Bronchial epithelial cell (primary cell): Measurements from ENCODE around the gene TSPAN18. TPM values are rescaled to one million over a fixed set of nuclear protein-coding genes. Genes with fewer than 3 reads are reported as not detected.
A peak's percentile ranks its signal among the peaks of the same experiment; 100 is the strongest.

Experiments used
- DNase-seq: peaks from one replicate; pipeline ENCODE4 v3.0.0-alpha.2; 2010; ENCODE audit warnings: low read depth
- FAIRE-seq: peaks from 2 replicates; lab custom pipeline; 2011; peaks lifted over from hg19 to GRCh38; lab: Jason Lieb, UNC
- H3K27me3 ChIP-seq: 2 replicates; pipeline ENCODE4 v1.5.1; 2011; ENCODE audit warnings: low read length; ENCODE audit not compliant: control insufficient read depth, insufficient read depth
- H3K36me3 ChIP-seq: 2 replicates; pipeline ENCODE4 v1.5.1; 2011; ENCODE audit warnings: low read length; ENCODE audit not compliant: control insufficient read depth, insufficient read depth
- H3K4me3 ChIP-seq: 2 replicates; pipeline ENCODE4 v1.5.1; 2011; ENCODE audit warnings: mild to moderate bottlenecking, low read depth, low read length, control low read depth
- total RNA-seq: library from RNA; depleted of rRNA; stranded (reverse); fragments of >200 nt; gene quantifications from 2 replicates; pipeline ENCODE4 v1.2.1, GENCODE V29; 2014
- TF ChIP-seq, protein P1 (sequence below): IDR thresholded peaks from 2 replicates; pipeline ENCODE4 v1.5.1; 2011; ENCODE audit warnings: mild to moderate bottlenecking, moderate library complexity, low read length, control low read depth, inconsistent platforms; ENCODE audit not compliant: insufficient read depth, severe bottlenecking

Gene TSPAN18
- total RNA-seq, 1 donor from 2014 or later = not detected

DNA sequence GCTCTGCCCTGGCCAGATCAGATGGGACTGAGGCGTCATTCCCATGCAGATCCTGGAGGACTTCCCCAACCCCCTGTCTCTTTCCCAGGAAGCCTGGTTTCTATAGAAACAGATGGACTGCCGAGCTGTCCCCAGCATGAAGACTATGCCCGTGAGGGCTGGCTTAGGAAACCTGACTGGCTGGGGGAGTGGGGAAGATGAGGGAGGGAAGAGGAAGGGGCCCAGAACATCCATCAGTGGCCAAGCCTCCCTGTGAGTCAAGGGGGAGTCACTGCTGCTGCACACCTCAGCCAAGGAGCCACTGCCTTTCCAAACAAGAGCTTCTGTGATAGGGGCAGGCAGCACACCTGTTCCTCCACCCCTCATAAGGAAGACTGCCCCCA, 218.1 kb downstream of the TSPAN18 start:
- Histone ChIP-seq H3K36me3 (no peaks in the 10 kb centered on the region), H3K4me3 (no peak overlapping the region), H3K27me3 (peaks cover 14% of the 10 kb centered on the region)
- DNase-seq = peak; percentile 36
- FAIRE-seq = no peak
- TF ChIP-seq, protein P1, sequence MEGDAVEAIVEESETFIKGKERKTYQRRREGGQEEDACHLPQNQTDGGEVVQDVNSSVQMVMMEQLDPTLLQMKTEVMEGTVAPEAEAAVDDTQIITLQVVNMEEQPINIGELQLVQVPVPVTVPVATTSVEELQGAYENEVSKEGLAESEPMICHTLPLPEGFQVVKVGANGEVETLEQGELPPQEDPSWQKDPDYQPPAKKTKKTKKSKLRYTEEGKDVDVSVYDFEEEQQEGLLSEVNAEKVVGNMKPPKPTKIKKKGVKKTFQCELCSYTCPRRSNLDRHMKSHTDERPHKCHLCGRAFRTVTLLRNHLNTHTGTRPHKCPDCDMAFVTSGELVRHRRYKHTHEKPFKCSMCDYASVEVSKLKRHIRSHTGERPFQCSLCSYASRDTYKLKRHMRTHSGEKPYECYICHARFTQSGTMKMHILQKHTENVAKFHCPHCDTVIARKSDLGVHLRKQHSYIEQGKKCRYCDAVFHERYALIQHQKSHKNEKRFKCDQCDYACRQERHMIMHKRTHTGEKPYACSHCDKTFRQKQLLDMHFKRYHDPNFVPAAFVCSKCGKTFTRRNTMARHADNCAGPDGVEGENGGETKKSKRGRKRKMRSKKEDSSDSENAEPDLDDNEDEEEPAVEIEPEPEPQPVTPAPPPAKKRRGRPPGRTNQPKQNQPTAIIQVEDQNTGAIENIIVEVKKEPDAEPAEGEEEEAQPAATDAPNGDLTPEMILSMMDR = no peak

DNA sequence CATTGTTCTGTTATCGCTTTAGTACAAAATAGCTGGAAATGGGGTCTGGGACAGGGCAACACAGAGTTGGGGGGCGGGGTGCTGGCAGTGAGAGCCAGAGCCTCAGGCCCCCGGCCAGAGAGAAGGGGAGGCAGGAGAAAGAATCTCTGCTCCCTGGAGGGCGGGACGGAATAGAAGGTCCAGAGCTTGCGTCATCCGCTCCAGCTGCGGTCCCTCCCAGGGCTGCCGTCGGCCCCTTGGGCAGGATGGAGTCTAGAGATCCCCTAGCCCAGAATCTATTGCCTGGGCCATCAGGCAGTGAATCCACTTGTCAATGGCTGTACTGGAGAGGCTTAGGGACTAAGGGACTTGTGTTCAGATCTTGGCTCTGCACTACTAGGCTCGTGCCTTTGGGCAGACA, 218.9 kb downstream of the TSPAN18 start:
- TF ChIP-seq, protein P1 = no peak
- H3K4me3 ChIP-seq = no peak overlapping the region
- DNase-seq (no peak), FAIRE-seq (no peak)
- no peaks in the 10 kb centered on the region for H3K36me3 ChIP-seq
- H3K27me3 ChIP-seq = peaks cover 14% of the 10 kb centered on the region

DNA sequence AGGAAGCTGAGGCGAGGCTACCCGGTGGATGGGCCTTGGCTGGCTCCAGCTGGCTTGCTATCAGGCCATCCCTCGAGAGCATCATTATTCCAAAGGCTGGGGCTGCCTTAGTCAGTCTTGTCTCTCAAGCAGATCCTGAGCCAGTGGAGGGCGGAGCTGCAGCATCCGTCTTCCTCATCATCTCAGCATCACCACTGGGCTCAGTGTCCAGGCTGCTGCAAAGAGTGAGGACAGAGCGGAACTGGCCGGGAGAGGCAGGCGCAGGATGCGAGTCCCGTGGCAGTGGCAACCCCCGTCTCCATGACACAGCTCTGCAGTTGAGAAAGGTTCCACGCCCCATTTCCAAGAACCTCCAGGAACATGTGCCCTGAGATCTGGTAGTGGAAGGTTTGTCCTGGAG, 219.5 kb downstream of the TSPAN18 start:
- DNase-seq (no peak), FAIRE-seq (no peak)
- Histone ChIP-seq H3K27me3 (peaks cover 14% of the 10 kb centered on the region), H3K36me3 (no peaks in the 10 kb centered on the region), H3K4me3 (no peak overlapping the region)
- TF ChIP-seq, protein P1 = no peak

DNA sequence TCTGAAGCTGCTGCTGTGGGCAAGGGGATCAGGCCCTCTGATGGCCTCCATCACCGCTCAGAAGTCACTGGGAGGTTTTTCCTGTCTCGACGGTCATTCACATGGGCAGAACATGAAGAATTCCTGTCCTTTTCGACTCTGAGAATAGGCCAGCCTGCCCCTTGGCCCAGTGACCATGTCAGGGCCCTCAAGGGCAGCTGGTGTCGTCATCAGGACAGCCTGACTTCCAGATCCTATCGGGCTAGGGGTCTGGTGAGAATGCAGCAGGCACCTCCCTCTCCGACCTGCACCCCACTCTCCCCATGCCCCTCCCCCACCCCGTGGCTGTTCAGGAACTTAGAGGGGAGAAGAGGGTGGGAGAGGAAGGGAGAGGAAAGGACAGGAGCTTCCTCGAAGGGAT, 220.4 kb downstream of the TSPAN18 start:
- TF ChIP-seq, protein P1 = no peak
- FAIRE-seq = no peak
- H3K36me3 ChIP-seq = no peaks in the 10 kb centered on the region
- no peak overlapping the region for H3K4me3 ChIP-seq
- peaks cover 14% of the 10 kb centered on the region for H3K27me3 ChIP-seq
- DNase-seq = no peak

DNA sequence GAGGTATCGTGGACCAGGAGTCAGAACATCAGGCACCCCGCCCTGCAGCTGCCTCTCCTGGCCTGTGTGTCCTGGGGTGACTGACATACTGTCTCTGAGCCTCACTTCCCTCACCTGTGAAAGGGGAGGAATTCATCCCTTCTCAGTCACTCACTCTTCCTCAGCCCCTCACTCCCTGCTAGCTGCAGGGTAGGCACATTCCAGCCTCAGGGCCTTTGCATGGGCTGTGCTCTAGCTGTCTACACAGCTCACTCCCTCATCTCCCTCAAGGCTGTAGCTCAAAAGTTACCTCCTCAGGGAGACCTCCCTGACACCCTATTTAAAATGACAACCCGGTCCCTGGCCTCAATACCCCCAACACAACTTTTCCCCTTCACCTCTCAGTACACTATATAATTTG, 221.4 kb downstream of the TSPAN18 start:
- DNase-seq (no peak), FAIRE-seq (no peak)
- no peaks in the 10 kb centered on the region for H3K36me3 ChIP-seq
- peaks cover 10% of the 10 kb centered on the region for H3K27me3 ChIP-seq
- TF ChIP-seq, protein P1 = no peak
- no peak overlapping the region for H3K4me3 ChIP-seq
